Suprapubic skin (tissue), 4 donors: ENCODE data around the gene SERPINA9.

Experiments used
- EP300 ChIP-seq: sonication (generic); formaldehyde crosslinking; IDR thresholded peaks from one replicate; pipeline ENCODE4 v1.6.1; 2017; ENCODE audit warnings: antibody characterized with exemption
- POLR2A ChIP-seq, 2 donors: fragments of 450-650 bp; IDR thresholded peaks; one replicate each; pipeline ENCODE4 v1.6.1; 2017; ENCODE audit warnings: antibody characterized with exemption in 2 of 2, mild to moderate bottlenecking in 2 of 2, moderate library complexity in 2 of 2
- POLR2AphosphoS5 ChIP-seq, 3 donors: sonication (generic); formaldehyde crosslinking; IDR thresholded peaks; one replicate each; pipeline ENCODE4 v1.6.1; 2017; ENCODE audit warnings: antibody characterized with exemption in 3 of 3
- TF ChIP-seq, protein P1 (sequence below), 2 donors: fragments of 200-600 bp in 1 of 2; fragments of 450-650 bp in 1 of 2; sonication (generic) in 1 of 2; IDR thresholded peaks; one replicate each; pipeline ENCODE4 v1.5.1; 2016 to 2019; ENCODE audit warnings: antibody characterized with exemption in 2 of 2, mild to moderate bottlenecking in 1 of 2, moderate library complexity in 1 of 2

DNA sequence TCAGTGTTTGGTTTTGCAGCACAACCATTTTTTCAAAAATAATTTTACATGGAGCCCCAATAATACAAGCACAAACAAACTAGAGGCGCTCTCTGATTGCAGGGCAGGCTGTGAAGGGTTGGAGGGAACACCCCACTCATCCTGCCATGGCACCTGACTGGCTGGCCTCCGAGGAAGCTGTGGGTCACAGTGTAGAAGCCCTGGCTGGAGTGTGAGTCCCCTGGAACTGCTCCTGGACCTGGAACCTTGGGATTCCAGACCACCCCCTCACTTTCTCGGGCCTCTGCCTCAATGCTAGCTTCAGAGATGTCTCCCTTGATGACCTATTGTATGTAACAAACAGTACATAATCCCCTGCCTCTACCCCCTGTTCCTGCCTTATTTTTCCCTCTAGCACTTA, 48.1 kb upstream of the SERPINA9 start:
- TF ChIP-seq EP300 (no peak), POLR2A (IDR thresholded peaks at IDR 0.05) (no peak), POLR2AphosphoS5 (IDR thresholded peaks at IDR 0.05) (no peak)
- TF ChIP-seq, protein P1, sequence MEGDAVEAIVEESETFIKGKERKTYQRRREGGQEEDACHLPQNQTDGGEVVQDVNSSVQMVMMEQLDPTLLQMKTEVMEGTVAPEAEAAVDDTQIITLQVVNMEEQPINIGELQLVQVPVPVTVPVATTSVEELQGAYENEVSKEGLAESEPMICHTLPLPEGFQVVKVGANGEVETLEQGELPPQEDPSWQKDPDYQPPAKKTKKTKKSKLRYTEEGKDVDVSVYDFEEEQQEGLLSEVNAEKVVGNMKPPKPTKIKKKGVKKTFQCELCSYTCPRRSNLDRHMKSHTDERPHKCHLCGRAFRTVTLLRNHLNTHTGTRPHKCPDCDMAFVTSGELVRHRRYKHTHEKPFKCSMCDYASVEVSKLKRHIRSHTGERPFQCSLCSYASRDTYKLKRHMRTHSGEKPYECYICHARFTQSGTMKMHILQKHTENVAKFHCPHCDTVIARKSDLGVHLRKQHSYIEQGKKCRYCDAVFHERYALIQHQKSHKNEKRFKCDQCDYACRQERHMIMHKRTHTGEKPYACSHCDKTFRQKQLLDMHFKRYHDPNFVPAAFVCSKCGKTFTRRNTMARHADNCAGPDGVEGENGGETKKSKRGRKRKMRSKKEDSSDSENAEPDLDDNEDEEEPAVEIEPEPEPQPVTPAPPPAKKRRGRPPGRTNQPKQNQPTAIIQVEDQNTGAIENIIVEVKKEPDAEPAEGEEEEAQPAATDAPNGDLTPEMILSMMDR (IDR thresholded peaks at IDR 0.05): no peak
